Vagina (tissue), 2 donors: Measurements from ENCODE around the gene TCF4.

ENCODE experiments used
- POLR2A ChIP-seq, 2 donors: fragments of 450-650 bp; IDR thresholded peaks; one replicate each; pipeline ENCODE4 v1.6.1; 2017; ENCODE audit warnings: antibody characterized with exemption in 2 of 2, mild to moderate bottlenecking in 2 of 2, moderate library complexity in 2 of 2
- POLR2AphosphoS5 ChIP-seq, 2 donors: sonication (generic); formaldehyde crosslinking; IDR thresholded peaks; one replicate each; pipeline ENCODE4 v1.9.0; 2017; ENCODE audit warnings: antibody characterized with exemption in 2 of 2, mild to moderate bottlenecking in 2 of 2, low read depth in 1 of 2; ENCODE audit not compliant: insufficient read depth in 1 of 2
- TF ChIP-seq, protein P1 (sequence below), 3 experiments: fragments of 450-650 bp in 2 of 3; fragments of 200-600 bp in 1 of 3; sonication (generic) in 1 of 3; IDR thresholded peaks; one replicate each; pipeline ENCODE4 v1.5.1; 2017 to 2019; ENCODE audit warnings: antibody characterized with exemption in 3 of 3, mild to moderate bottlenecking in 2 of 3, moderate library complexity in 2 of 3

DNA sequence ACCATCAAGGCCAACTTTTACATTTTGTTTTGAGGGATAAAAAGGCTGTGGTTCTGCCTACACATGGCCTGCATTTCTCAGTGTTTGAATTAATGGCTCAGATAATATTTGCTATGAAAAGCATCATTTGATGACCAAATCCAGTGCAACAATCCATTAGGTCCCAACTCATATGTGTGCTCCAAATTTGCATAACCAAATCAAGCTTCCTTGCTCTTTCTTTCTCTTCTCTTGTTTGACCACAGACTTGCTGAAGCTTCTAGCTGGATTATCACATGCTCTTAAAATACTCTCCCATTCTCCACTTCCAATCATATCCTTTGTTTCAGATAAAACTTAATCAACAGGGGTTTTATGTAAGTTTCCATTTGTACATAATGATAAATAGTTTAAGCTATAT lies 147.0 kb downstream of the TCF4 start:
- TF ChIP-seq, protein P1, sequence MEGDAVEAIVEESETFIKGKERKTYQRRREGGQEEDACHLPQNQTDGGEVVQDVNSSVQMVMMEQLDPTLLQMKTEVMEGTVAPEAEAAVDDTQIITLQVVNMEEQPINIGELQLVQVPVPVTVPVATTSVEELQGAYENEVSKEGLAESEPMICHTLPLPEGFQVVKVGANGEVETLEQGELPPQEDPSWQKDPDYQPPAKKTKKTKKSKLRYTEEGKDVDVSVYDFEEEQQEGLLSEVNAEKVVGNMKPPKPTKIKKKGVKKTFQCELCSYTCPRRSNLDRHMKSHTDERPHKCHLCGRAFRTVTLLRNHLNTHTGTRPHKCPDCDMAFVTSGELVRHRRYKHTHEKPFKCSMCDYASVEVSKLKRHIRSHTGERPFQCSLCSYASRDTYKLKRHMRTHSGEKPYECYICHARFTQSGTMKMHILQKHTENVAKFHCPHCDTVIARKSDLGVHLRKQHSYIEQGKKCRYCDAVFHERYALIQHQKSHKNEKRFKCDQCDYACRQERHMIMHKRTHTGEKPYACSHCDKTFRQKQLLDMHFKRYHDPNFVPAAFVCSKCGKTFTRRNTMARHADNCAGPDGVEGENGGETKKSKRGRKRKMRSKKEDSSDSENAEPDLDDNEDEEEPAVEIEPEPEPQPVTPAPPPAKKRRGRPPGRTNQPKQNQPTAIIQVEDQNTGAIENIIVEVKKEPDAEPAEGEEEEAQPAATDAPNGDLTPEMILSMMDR (IDR thresholded peaks at IDR 0.05) = no peak
- TF ChIP-seq POLR2A (IDR thresholded peaks at IDR 0.05) (no peak), POLR2AphosphoS5 (IDR thresholded peaks at IDR 0.05; ENCODE audit: insufficient read depth in 1 of 2, low read depth in 1 of 2) (no peak)
